GM19463 (cell line): Measurements from ENCODE around the gene KCNJ6.

ENCODE experiments used
- ATAC-seq: cut with Tn5 transposase; IDR thresholded peaks from one replicate; pipeline ENCODE4 v1.9.1; 2021; ENCODE audit warnings: mild to moderate bottlenecking, moderate library complexity; ENCODE audit not compliant: unreplicated experiment

The KCNJ6 gene

GRCh38 chr21:37905291-37905690 is 11.0 kb downstream of the KCNJ6 start:
- ATAC-seq, result no peak

GRCh38 chr21:37904856-37905255 is 11.4 kb downstream of the KCNJ6 start:
- ATAC-seq, result no peak

GRCh38 chr21:37903396-37903795 is 12.9 kb downstream of the KCNJ6 start:
- no peak for ATAC-seq

- ATAC-seq, result no peak
These were observed 17.1 kb downstream of the KCNJ6 start for GRCh38 chr21:37899146-37899545.

- ATAC-seq, result no peak
These were observed 19.5 kb downstream of the KCNJ6 start for GRCh38 chr21:37896788-37897187.

- no peak for ATAC-seq
These were observed 24.3 kb downstream of the KCNJ6 start for GRCh38 chr21:37891972-37892371.

- no peak for ATAC-seq
These were observed 27.6 kb downstream of the KCNJ6 start for GRCh38 chr21:37888659-37889058.

- ATAC-seq, result no peak
These were observed 29.4 kb downstream of the KCNJ6 start for GRCh38 chr21:37886726-37887299.

GRCh38 chr21:37886120-37886519 is 30.1 kb downstream of the KCNJ6 start:
- ATAC-seq, result no peak

- no peak for ATAC-seq
These were observed 37.2 kb downstream of the KCNJ6 start for GRCh38 chr21:37878946-37879660.

GRCh38 chr21:37877888-37878684 is 38.2 kb downstream of the KCNJ6 start:
- ATAC-seq, result no peak

GRCh38 chr21:37877171-37877570 is 39.1 kb downstream of the KCNJ6 start:
- no peak for ATAC-seq

- no peak for ATAC-seq
These were observed 39.7 kb downstream of the KCNJ6 start for GRCh38 chr21:37876561-37876960.

GRCh38 chr21:37874904-37875780 is 41.1 kb downstream of the KCNJ6 start:
- no peak for ATAC-seq

- no peak for ATAC-seq
These were observed 41.8 kb downstream of the KCNJ6 start for GRCh38 chr21:37874481-37874880.

GRCh38 chr21:37873655-37874054 is 42.6 kb downstream of the KCNJ6 start:
- ATAC-seq, result no peak

GRCh38 chr21:37871121-37871862 is 45.0 kb downstream of the KCNJ6 start:
- no peak for ATAC-seq

- no peak for ATAC-seq
These were observed 46.0 kb downstream of the KCNJ6 start for GRCh38 chr21:37870221-37870620.

- ATAC-seq, result no peak
These were observed 46.6 kb downstream of the KCNJ6 start for GRCh38 chr21:37869661-37870060.
